Gastrocnemius medialis (tissue), 4 donors: ENCODE results near the gene ADGRF4.

Source experiments
- POLR2A ChIP-seq, 2 donors: fragments of 450-650 bp; IDR thresholded peaks; one replicate each; pipeline ENCODE4 v1.6.1; 2017; ENCODE audit warnings: antibody characterized with exemption in 2 of 2, mild to moderate bottlenecking in 2 of 2, moderate library complexity in 2 of 2
- TF ChIP-seq, protein P1 (sequence below), 5 experiments: fragments of 450-650 bp in 3 of 5; fragments of 200-600 bp in 2 of 5; sonication (generic) in 2 of 5; IDR thresholded peaks in 4 of 5; conservative IDR thresholded peaks in 1 of 5; 1 replicate in 4 of 5; 2 replicates in 1 of 5; pipeline ENCODE4 v1.5.1; 2016 to 2019; ENCODE audit warnings: antibody characterized with exemption in 5 of 5, mild to moderate bottlenecking in 3 of 5, moderate library complexity in 3 of 5

DNA sequence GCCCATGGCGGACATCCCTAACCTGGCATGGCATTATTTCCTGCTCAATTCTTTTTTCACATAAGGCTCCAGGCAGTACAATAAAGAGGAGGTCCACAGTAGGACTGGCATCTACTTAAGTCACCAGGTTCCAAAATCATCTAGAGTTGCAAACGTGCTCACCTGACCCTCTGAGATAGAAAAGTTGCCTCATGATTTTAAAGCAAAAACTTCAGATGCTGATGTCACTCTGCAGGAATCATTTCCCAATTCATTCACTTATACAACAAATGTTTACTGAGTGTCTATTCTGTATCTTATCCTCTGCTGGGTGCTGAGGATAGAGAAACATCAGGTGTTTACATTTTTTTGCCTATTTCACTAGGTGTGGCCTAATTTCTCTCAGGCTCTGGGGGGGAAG is 2.2 kb downstream of the ADGRF4 start:
- no peak for TF ChIP-seq POLR2A (IDR thresholded peaks at IDR 0.05)
- TF ChIP-seq, protein P1, sequence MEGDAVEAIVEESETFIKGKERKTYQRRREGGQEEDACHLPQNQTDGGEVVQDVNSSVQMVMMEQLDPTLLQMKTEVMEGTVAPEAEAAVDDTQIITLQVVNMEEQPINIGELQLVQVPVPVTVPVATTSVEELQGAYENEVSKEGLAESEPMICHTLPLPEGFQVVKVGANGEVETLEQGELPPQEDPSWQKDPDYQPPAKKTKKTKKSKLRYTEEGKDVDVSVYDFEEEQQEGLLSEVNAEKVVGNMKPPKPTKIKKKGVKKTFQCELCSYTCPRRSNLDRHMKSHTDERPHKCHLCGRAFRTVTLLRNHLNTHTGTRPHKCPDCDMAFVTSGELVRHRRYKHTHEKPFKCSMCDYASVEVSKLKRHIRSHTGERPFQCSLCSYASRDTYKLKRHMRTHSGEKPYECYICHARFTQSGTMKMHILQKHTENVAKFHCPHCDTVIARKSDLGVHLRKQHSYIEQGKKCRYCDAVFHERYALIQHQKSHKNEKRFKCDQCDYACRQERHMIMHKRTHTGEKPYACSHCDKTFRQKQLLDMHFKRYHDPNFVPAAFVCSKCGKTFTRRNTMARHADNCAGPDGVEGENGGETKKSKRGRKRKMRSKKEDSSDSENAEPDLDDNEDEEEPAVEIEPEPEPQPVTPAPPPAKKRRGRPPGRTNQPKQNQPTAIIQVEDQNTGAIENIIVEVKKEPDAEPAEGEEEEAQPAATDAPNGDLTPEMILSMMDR (IDR thresholded peaks at IDR 0.05 in 4 of 5, conservative IDR thresholded peaks at IDR 0.05 in 1 of 5): no peak
